Suppressor macrophage treated with lipopolysaccharide for 1 hour (primary cell): ENCODE results near the gene DCDC2C.
"Not testable (repeated sequence)": the region's sequence is repeated elsewhere in the genome, so short reads cannot be mapped to it uniquely, and the experiment has no call there.

Experiments
- DNase-seq, 3 donors: peaks; one replicate each; pipeline ENCODE4 v3.0.0-alpha.2; 2020 to 2022

DCDC2C gene

GRCh38 chr2:3777966-3778365 lies 74.6 kb downstream of the DCDC2C start:
- no peak for DNase-seq

GRCh38 chr2:3778851-3779495 lies 75.6 kb downstream of the DCDC2C start:
- DNase-seq, result no peak

GRCh38 chr2:3779496-3780049 lies 76.2 kb downstream of the DCDC2C start:
- no peak for DNase-seq

- peak; percentile 59 to 75 (median 60) for DNase-seq
Measured at GRCh38 chr2:3780477-3781402, 77.4 kb downstream of the DCDC2C start.

- DNase-seq, result no peak
Measured at GRCh38 chr2:3784731-3785130, 81.4 kb downstream of the DCDC2C start.

GRCh38 chr2:3785220-3785889 lies 82.0 kb downstream of the DCDC2C start:
- DNase-seq, result no peak

- no peak for DNase-seq
Measured at GRCh38 chr2:3785890-3786273, 82.5 kb downstream of the DCDC2C start.

- DNase-seq, result no peak
Measured at GRCh38 chr2:3787768-3788167, 84.4 kb downstream of the DCDC2C start.

GRCh38 chr2:3789256-3789655 lies 85.9 kb downstream of the DCDC2C start:
- no peak for DNase-seq

GRCh38 chr2:3793249-3793648 lies 89.9 kb downstream of the DCDC2C start:
- no peak for DNase-seq

GRCh38 chr2:3801506-3801905 lies 98.1 kb downstream of the DCDC2C start:
- DNase-seq, result no peak

GRCh38 chr2:3805201-3805939 lies 102.0 kb downstream of the DCDC2C start:
- DNase-seq, result no peak

GRCh38 chr2:3806168-3806567 lies 102.8 kb downstream of the DCDC2C start:
- no peak for DNase-seq

- no peak for DNase-seq
Measured at GRCh38 chr2:3806730-3807129, 103.4 kb downstream of the DCDC2C start.

- peak in 1 of 3 donors; percentile 2 for DNase-seq
Measured at GRCh38 chr2:3807853-3808252, 104.5 kb downstream of the DCDC2C start.

- DNase-seq, result no peak
Measured at GRCh38 chr2:3814706-3815245, 111.4 kb downstream of the DCDC2C start.

- DNase-seq, result not testable (repeated sequence)
Measured at GRCh38 chr2:3817144-3817543, 113.8 kb downstream of the DCDC2C start.

- DNase-seq, result no peak
Measured at GRCh38 chr2:3823748-3824147, 120.4 kb downstream of the DCDC2C start.

GRCh38 chr2:3827673-3828575 lies 124.5 kb downstream of the DCDC2C start:
- DNase-seq, result peak; percentile 31 to 59 (median 37)

GRCh38 chr2:3830796-3831195 lies 127.4 kb downstream of the DCDC2C start:
- no peak for DNase-seq

- DNase-seq, result no peak
Measured at GRCh38 chr2:3837086-3837485, 133.7 kb downstream of the DCDC2C start.
